ENCODE measurements around the gene ZCCHC13.
"Not testable (repeated sequence)": the region's sequence is repeated elsewhere in the genome, so short reads cannot be mapped to it uniquely, and the experiment has no call there.

Gene ZCCHC13

GRCh38 chrX:74324131-74324530 is 20.2 kb downstream of the ZCCHC13 start:
- DNase-seq: no peak

- no peak for DNase-seq
These were observed 21.4 kb downstream of the ZCCHC13 start for GRCh38 chrX:74325130-74326059.

- no peak for DNase-seq
These were observed 34.9 kb downstream of the ZCCHC13 start for GRCh38 chrX:74338852-74339251.

GRCh38 chrX:74340051-74340450 is 36.1 kb downstream of the ZCCHC13 start:
- DNase-seq: no peak

DNA sequence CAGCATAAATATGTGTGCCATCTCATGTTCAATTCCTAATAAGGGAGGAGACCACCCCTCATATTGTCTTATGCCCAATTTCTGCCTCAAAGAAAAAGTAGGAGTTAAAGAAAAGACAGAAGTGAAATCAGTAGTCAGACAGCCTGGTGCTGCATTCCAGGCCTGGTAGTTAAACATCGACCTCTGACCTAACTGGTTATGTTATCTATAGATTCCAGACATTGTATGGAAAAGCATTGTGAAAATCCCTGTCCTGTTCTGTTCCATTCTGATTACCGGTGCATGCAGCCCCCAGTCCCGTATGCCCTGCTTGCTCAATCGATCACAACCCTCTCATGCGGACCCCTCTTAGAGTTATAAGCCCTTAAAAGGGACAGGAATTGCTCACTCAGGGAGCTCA is 38.2 kb downstream of the ZCCHC13 start:
- DNase-seq: not testable (repeated sequence)

DNA sequence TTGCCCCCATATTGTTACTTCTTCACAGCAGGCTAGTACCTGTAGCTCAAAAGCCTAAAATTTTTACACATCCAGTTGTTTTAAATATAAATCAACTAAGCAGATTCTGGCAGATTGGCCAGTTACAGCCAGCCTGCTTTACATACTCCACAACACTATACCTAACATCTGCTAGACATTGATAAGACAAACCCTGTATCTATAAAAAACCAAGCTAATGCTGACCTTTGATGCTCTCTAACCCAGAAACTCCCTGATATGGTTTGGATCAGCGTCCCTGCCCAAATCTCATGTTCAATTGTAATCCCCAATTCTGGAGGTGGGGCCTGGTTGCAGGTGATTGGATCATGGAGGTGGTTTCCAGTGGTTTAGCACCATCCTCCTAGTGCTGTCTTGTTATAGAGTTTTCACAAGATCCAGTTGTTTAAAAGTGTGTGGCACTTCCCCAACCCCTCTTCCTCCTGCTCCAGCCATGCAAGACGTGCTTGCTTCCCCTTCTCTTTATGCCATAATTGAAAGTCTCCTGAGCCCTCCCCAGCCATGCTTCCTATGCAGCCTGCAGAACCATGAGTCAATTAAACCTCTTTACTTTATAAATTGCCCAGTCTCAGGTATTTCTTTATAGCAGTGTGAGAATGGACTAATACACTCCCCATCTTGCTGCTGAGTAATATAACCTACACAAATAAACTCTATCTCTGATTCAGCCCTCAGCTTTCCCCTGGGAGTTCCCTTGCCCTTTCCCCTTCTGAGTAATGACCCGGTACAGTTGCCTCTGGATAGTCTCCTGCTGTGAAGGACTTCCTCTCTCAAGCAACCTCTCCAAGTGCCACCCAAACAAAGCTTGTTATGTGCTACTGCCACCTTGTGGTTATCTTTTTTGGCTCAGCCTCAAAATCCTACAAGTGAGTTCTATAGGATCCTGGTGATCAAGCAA is 39.6 kb downstream of the ZCCHC13 start:
- peak; percentile 90 for DNase-seq

DNA sequence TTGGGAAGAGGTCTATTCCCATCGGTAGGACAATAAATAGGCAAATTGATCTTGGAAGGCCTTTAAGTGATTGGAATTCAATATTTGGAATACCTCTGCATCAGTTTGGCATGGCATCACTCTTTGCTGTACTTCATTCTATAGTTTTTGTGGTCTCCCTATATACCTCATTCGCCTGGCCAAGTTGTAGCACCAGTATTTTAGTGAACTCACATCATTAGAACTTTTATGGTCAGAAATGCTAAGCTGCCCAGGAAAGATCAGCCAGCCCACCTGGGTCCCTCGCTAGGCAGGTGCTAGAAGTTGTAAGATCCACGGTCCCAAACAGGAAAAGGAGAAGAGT is 40.3 kb downstream of the ZCCHC13 start:
- DNase-seq: no peak

- DNase-seq: no peak
These were observed 42.1 kb downstream of the ZCCHC13 start for GRCh38 chrX:74346088-74346487.

DNA sequence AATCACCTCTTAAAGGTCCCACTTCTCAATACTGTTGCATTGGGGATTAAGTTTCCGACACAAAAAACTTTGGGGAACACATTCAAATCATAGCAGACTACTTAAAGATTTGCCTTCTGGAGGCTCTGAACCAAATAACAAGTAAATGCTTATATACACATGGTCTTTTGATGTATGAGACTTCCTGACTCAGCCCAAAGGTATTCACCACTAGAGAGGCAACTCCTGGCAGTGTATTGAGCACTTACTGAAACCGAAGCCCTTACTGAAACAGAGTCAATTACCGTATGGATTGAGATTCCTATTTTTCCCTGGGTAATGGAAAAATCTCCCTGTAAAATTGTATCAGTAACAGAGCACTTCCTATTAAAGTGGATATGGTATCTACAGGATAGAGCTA is 45.4 kb downstream of the ZCCHC13 start:
- no peak for DNase-seq

DNA sequence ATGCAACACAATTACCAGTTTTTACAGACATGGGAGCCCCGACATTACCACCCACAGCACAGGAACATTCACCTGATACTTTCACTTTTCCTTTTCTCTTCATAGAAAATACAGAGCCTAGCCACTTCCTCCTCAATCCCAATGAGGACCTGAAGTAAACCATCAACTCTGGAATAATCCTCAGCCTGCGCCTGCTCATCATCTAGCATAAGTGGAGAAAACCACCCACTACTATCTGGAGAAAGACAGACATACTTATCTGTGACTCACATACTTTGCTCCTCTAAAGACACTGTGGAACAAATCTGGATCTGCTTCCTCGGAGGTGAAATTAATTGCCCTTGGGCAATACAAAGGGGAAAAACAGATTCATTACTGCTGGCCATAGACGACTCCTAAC is 47.8 kb downstream of the ZCCHC13 start:
- no peak for DNase-seq

DNA sequence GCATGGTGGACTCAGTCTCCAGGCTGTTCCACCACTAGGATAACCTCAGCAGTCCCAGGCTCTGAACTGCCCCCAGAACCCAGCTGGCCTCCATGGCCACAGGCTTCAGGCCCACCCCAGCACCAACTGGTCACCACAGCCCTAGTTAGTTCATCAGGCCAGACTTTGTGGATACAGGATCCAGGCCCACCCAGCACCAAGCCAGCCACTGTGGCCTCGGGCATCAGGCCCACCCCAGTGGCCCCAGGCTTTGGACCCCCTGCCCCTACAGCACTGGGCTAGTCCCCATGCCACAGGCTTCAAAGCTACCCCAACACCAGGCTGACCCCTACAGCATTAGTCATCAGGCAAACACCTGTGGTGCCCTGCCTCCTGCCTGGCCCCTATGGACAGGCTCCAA is 50.0 kb downstream of the ZCCHC13 start:
- DNase-seq: no peak

Measured in kidney glomerular epithelial cell (primary cell).